Omental fat pad (tissue), 4 donors: ENCODE results near the gene ZNF579. TPM values are rescaled to one million over a fixed set of nuclear protein-coding genes. Genes with fewer than 3 reads are reported as not detected.
A peak's percentile ranks its signal among the peaks of the same experiment; 100 is the strongest.
"Not testable (repeated sequence)": the region's sequence is repeated elsewhere in the genome, so short reads cannot be mapped to it uniquely, and the experiment has no call there.

Source experiments
- ATAC-seq: fragments of 150-250 bp; one replicate; pipeline ENCODE4 v1.9.1; 2016; ENCODE audit warnings: mild to moderate bottlenecking, moderate library complexity; ENCODE audit not compliant: low FRiP score
- DNase-seq: peaks from one replicate; pipeline ENCODE4 v3.0.0-alpha.2; 2019; ENCODE audit warnings: low spot score
- CTCF ChIP-seq, 3 donors: fragments of 450-650 bp; IDR thresholded peaks; one replicate each; pipeline ENCODE4 v1.5.1; 2016 to 2017; ENCODE audit warnings: antibody characterized with exemption in 3 of 3, mild to moderate bottlenecking in 3 of 3, moderate library complexity in 2 of 3
- total RNA-seq, 4 donors: library from RNA; depleted of rRNA; stranded (reverse); fragments of >200 nt; gene quantifications; one replicate each; pipeline ENCODE4 v1.1.0, GENCODE V29; 2016

The ZNF579 gene
- total RNA-seq, 4 donors from 2014 or later: 1.3 to 4.0 (median 2.3) TPM

- DNase-seq (no peak), ATAC-seq (no peak)
- no peak for TF ChIP-seq CTCF (IDR thresholded peaks at IDR 0.05)
Measured at GRCh38 chr19:55588738-55589137, 8.1 kb upstream of the ZNF579 start.

GRCh38 chr19:55586976-55587668, 6.5 kb upstream of the ZNF579 start:
- DNase-seq (peak; percentile 95), ATAC-seq (peak; percentile 81)
- TF ChIP-seq CTCF (IDR thresholded peaks at IDR 0.05): no peak

- ATAC-seq (peak; percentile 78), DNase-seq (peak; percentile 44)
- no peak for TF ChIP-seq CTCF (IDR thresholded peaks at IDR 0.05)
Measured at GRCh38 chr19:55585658-55586339, 5.2 kb upstream of the ZNF579 start.

GRCh38 chr19:55584871-55585270, 4.2 kb upstream of the ZNF579 start:
- no peak for ATAC-seq
- DNase-seq: no peak
- no peak for TF ChIP-seq CTCF (IDR thresholded peaks at IDR 0.05)

GRCh38 chr19:55583897-55584296, 3.2 kb upstream of the ZNF579 start:
- not testable (repeated sequence) for ATAC-seq

GRCh38 chr19:55582284-55582683, 1.6 kb upstream of the ZNF579 start:
- ATAC-seq, DNase-seq: not testable (repeated sequence)

More at GRCh38 chr19:55583897-55584296, 3.2 kb upstream of the ZNF579 start:
- DNase-seq: not testable (repeated sequence)

- no peak for TF ChIP-seq CTCF (IDR thresholded peaks at IDR 0.05)
- ATAC-seq (no peak), DNase-seq (no peak)
Measured at GRCh38 chr19:55581823-55582223, 1.2 kb upstream of the ZNF579 start.
